DMS53 treated with DMSO at 0.1 percent for 48 hours (cell line): Measurements from ENCODE around the gene NCK2.

Experiments
- DNase-seq: peaks from one replicate; lab custom pipeline; 2025; ENCODE audit not compliant: unreplicated experiment; lab: John Stamatoyannopoulos, UW

Gene NCK2

DNA sequence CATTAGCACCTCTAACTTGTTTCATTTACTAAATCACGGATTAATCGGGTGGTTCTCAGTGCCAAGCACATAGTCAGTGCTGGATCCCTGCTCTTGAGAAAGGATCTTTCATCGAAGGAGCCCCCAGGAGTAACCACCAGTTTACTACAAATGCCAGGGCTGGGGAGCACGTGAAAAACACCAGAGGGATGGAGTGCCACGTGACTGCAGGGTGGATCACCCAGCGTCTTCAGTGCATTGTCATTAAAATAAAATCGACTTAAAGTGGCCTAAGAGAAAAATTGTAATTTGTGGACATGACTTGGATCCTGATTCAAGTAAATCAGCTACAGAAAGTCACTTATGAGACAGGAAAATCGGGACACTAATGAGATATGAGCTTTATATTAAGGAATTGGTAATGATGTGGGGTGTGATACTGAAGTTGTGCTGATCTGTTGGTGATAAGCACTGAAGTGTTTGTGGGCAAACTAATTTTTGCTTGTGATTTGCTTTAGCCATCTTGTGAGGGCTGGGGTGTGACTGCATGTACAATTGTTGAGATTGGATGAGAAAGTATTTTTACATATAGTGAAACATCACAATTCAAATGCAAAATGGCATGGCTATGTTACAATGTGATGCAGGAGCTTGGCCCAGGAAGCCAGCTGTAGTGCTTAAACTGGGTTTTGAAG, 63.8 kb downstream of the NCK2 start:
- no peak for DNase-seq

GRCh38 chr2:105809097-105809473, 64.4 kb downstream of the NCK2 start:
- no peak for DNase-seq

GRCh38 chr2:105809723-105810122, 65.0 kb downstream of the NCK2 start:
- DNase-seq, result no peak

DNA sequence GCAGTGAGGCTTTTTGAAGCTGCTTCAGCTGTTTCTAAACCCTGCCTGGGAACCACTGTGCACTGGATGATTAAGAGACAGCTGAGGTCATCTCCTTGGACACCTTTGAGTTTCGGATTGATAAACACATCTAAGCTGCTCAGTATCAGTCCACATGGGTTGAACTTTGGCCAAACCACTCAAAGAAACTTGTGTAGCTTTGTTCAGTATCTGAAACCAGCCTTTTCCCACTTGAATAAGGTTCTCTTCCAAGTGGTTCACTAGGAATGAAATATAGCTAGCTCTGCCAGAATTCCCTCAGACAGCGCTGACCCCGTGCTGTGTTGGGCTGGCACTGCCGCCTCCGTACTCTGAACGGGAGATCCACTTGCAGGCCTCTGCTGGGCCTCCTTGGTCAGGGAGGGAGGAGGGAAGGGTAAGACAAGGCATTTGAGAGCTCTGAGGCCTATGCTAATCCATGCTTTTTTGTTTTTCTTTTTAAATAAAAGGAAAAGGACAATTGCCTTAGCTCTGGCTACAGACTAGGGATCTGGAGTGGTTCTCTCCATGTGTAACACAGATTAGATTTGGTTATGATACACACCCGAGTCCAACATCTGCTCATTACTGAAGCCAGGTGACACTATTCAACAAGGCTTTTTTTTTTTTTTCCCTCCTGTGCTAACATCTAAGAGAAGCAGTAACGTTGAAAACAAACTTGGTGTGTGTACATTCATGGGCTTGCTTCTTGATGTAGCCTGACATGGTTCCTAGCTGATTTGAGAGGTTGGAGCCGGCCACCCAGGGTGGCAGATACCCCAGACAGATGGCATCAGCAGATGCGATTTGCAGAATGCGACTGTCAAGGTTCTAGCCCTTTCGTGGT, 67.7 kb downstream of the NCK2 start:
- DNase-seq, result peak; percentile 33

DNA sequence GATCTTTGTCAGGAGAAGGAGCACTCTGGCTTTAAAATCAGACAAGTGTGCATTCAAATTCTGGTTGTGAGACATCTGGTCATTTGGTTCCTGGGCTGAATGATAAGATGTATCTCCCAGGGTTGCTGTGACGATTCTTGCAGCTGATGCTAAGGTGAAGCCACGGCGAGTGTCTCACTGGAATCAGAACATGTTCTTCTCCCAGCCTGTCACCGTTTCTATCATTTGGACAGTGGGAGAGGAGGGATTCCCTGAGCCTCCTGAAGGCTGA, 68.3 kb downstream of the NCK2 start:
- no peak for DNase-seq

DNA sequence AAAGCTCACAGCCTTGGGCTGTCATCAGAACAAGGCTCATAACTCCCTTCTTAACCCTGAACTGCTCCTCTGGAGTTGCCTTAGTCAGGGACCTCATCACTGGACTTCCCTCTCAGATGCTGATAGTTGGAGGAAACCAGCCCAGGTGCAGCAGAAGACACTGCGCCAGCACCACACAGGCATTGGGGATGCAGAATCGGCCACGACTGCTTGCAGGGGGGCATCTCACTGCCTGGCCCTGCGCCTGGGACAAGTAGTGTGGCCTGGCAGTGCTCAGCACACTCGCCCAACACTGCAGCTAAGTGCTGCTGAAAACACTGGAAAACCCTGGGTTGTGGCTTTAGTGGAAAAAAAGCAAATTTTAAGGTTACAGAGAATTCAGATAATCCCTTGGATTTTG, 68.7 kb downstream of the NCK2 start:
- no peak for DNase-seq

DNA sequence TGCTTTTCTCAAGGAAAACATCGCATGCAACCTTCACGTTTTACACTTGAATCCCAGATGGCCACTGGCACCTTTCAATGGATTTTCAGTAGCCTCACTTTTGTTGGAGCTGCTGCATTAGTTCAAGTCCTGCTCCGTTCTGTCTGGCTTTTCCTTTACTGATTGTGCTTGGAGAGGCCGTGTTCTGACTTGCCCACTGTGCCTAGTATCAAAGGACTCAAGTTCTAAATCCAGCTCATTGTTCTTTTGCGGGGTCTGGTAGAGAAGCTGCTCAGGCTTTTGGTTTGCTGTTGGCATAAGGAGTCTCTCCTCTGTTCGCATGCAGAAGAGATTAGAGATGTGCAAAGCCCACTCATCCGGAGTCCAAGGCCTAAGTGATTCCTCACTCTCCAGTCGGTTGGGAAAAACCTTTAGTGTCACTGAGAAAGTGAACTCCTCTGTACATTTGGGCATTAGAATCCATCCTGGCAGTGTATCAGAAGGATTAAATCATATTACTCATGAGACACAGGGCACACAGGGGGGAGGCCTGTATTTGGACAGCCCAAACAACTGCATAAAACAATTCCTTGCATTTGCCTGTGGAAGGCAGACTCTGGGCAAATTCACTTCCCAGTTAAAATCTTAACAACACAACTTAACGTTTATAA, 69.7 kb downstream of the NCK2 start:
- DNase-seq, result no peak

- DNase-seq, result no peak
Measured at GRCh38 chr2:105815401-105815800, 70.7 kb downstream of the NCK2 start.

GRCh38 chr2:105820151-105820550, 75.4 kb downstream of the NCK2 start:
- no peak for DNase-seq

DNA sequence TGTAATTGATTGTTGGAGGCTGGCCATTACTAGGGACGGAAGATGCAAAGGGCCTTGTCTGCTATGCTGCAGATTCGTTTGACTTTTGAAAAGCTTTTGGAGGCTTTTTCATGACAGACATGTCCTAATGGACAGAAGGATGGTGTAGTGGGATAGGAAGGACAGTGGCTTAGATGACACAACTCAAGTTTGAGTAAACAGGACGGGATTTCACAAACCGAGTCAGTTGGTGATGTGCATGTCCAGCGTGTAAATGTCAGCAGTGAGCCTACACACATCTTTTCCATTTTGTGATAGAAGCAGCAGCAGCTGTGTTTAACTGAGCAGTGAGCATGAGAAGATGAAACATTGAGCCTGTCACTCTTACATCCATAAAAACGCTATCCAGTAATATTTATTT, 76.0 kb downstream of the NCK2 start:
- no peak for DNase-seq

- DNase-seq, result no peak
Measured at GRCh38 chr2:105821428-105822125, 76.9 kb downstream of the NCK2 start.

DNA sequence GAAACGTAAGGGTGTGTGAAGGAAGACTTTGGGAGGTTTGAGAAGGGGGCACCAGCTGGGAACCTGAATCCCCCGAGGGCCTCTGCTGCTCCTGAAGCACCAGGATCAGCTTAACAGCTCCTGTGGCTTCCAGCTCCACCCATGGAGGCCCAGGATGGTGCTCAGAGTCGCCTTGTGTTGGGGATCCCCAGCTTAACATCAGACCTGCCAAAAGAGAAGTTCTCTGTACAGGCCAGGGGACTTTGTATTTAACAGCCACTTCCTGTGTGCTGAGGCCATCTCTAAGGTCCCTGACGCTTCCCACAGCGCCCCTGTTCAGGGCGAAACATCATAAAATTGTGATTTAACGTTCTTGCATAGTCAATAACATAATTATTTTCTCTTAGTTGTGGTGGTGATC, 77.5 kb downstream of the NCK2 start:
- no peak for DNase-seq

- no peak for DNase-seq
Measured at GRCh38 chr2:105824446-105824845, 79.7 kb downstream of the NCK2 start.

GRCh38 chr2:105827351-105828096, 82.8 kb downstream of the NCK2 start:
- DNase-seq, result no peak

GRCh38 chr2:105828558-105828957, 83.8 kb downstream of the NCK2 start:
- no peak for DNase-seq

- DNase-seq, result no peak
Measured at GRCh38 chr2:105834931-105835330, 90.2 kb downstream of the NCK2 start.

- DNase-seq, result no peak
Measured at GRCh38 chr2:105836341-105836740, 91.6 kb downstream of the NCK2 start.

DNA sequence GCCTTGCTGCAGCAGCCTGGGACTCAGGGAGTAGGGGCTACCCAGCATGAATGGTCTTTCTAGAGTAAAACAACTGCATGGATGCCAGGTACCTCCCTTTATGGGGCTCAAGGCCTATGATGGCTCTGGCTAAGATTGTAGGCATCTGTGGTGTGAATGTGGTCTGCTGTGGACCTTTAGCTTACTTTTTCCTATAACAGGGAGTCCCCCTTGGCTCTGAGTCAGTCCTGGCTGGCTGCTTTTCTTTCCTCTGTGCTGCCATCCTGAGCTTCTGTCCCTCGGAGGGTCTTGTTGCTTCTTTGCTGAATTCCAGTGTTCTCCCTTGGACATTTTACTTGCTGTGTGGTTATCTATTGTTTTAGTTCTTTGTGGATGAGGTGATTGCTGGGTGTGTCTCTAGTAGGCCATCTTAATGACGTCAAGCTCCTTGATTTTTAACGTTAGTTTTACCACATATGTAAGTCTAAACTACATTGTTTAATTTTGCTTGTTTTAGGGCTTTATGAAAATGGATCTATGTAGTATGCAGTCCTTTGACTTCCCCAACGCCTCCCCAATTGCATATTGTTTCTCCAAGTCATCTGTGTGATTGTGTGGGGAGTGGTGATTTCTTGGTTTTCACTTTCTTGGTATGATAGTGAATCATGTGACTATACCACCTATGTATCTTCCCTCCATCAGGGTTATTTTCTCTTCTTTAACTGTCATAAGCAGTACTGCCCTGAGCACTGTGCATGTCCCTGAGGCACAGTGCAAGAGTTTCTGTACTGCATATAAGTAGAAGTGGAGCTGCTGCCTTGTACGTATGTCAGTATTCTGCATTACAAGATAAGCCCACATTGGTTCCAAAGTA, 92.4 kb downstream of the NCK2 start:
- DNase-seq, result no peak

GRCh38 chr2:105839793-105840192, 95.1 kb downstream of the NCK2 start:
- DNase-seq, result no peak

GRCh38 chr2:105840933-105841332, 96.2 kb downstream of the NCK2 start:
- no peak for DNase-seq
